ENCODE data around the gene PSD2.

PSD2 gene

DNA sequence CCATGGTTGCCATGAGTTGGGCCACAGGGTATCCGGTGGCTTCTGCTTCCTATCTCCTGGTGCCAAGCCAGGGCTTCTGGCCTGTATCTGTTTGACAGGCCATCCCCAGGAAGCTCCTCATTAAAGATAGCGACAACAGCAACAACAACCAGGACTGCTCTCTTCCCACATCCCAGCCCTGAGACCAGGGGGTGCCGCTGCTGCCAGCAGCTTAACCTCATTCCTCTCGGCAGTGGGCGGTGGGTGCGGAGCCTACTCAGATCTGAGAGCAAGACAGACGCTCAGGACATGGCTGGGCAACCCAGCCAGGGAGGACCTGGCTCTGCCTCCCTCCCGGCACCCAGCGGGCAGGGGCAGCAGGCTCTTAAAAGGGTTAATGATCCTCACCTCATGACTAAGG, 98.3 kb downstream of the PSD2 start:
- DNase-seq = no peak
- H3K27me3 ChIP-seq (replicated peaks) = peaks cover 12% of the 10 kb centered on the region
- no peak overlapping the region for H3K27ac ChIP-seq
- in situ Hi-C loops (cut with HindIII; ENCODE audit: low pct_ligation_motif_present, low sequenced_read_pairs) = no loop called here
- TF ChIP-seq, protein P1, sequence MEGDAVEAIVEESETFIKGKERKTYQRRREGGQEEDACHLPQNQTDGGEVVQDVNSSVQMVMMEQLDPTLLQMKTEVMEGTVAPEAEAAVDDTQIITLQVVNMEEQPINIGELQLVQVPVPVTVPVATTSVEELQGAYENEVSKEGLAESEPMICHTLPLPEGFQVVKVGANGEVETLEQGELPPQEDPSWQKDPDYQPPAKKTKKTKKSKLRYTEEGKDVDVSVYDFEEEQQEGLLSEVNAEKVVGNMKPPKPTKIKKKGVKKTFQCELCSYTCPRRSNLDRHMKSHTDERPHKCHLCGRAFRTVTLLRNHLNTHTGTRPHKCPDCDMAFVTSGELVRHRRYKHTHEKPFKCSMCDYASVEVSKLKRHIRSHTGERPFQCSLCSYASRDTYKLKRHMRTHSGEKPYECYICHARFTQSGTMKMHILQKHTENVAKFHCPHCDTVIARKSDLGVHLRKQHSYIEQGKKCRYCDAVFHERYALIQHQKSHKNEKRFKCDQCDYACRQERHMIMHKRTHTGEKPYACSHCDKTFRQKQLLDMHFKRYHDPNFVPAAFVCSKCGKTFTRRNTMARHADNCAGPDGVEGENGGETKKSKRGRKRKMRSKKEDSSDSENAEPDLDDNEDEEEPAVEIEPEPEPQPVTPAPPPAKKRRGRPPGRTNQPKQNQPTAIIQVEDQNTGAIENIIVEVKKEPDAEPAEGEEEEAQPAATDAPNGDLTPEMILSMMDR (IDR thresholded peaks at IDR 0.05; ENCODE audit: low read depth, low read length, missing control alignments) = no peak
- no peak overlapping the region for H3K4me3 ChIP-seq (ENCODE audit: low read depth, low read length)
- H3K36me3 ChIP-seq (replicated peaks) = no peaks in the 10 kb centered on the region

Measured in brain microvascular endothelial cell (primary cell).